ENCODE results near the gene PRUNE2. TPM values are rescaled to one million over a fixed set of nuclear protein-coding genes. Genes with fewer than 3 reads are reported as not detected.

The PRUNE2 gene
- total and polyA plus RNA-seq, 9 of the 15 experiments (the other 6 are each of a cell fraction or from before 2014, with no cell fraction given) = 0.05 to 0.45 (median 0.18) TPM; not detected in 1

GRCh38 chr9:76720245-76720644 is 185.7 kb downstream of the PRUNE2 start:
- ATAC-seq (no peak), DNase-seq (ENCODE audit: extremely low read depth in 1 of 4, low spot score in 3 of 4) (no peak), FAIRE-seq (no peak)
- H2AFZ ChIP-seq (ENCODE audit: low read depth, low read length) = no peak overlapping the region
- no peak overlapping the region for H3K4me2 ChIP-seq (ENCODE audit: insufficient read depth, low read length)
- intact Hi-C loops (cut with micrococcal nuclease) = no loop called here
- no peaks in the 10 kb centered on the region; a peak in 1 of 5 replicates for H3K4me1 ChIP-seq (replicated peaks in 1 of 2; ENCODE audit: control insufficient read depth in 2 of 2, insufficient read depth in 2 of 2, low read length in 2 of 2)
- TF ChIP-seq SMARCA4 (IDR thresholded peaks at IDR 0.05) (no peak), KHSRP (IDR thresholded peaks at IDR 0.05) (no peak), RFX7 (CRISPR knock-in tag; IDR thresholded peaks at IDR 0.05) (no peak), CTCF (IDR thresholded peaks at IDR 0.05 in 2 of 3, conservative IDR thresholded peaks at IDR 0.05 in 1 of 3; ENCODE audit: insufficient read depth in 2 of 3, low read depth in 1 of 3, low read length in 3 of 3) (no peak), MAFF (IDR thresholded peaks at IDR 0.05; ENCODE audit: low read length) (no peak), ILF3 (IDR thresholded peaks at IDR 0.05; ENCODE audit: borderline replicate concordance) (no peak), FOXA3 (CRISPR knock-in tag; conservative IDR thresholded peaks at IDR 0.05 in 1 of 2, IDR thresholded peaks at IDR 0.05 in 1 of 2) (no peak), ZNF318 (IDR thresholded peaks at IDR 0.05; ENCODE audit: borderline replicate concordance in 1 of 2, low read depth in 1 of 2) (no peak)
- H3K9me1 ChIP-seq (ENCODE audit: control insufficient read depth, insufficient read depth, low read length) = no peaks in the 10 kb centered on the region
- in situ Hi-C loops (cut with MboI) = no loop called here
- 0% methylated on average over 3 of the region's 3 CpGs for WGBS (ENCODE audit: insufficient coverage, low coverage, missing lambda C conversion rate)
- H3K27me3 ChIP-seq (ENCODE audit: control insufficient read depth in 2 of 2, insufficient read depth in 2 of 2, low read length in 2 of 2) = 0 out of 5 replicates have a peak, but pooled peaks cover 0 to 2% of the 10 kb centered on the region in 2 experiments
- ChIA-PET CTCF (ENCODE audit: low intra/inter-chr PET ratio) (no interaction called here), POLR2A (no interaction called here)
- no peaks in the 10 kb centered on the region for H4K20me1 ChIP-seq (replicated peaks; ENCODE audit: control insufficient read depth, insufficient read depth, low read length)
- H3K4me3 ChIP-seq = no peak overlapping the region
- no TSS peak for BruUV-seq (replicated peaks)
- no peaks in the 10 kb centered on the region for H3K36me3 ChIP-seq (ENCODE audit: control insufficient read depth, insufficient read depth, low read length)
- H3K79me2 ChIP-seq (ENCODE audit: control insufficient read depth, insufficient read depth, low read length) = no peaks in the 10 kb centered on the region
- no peaks in the 10 kb centered on the region for H3K9me3 ChIP-seq (replicated peaks; ENCODE audit: control insufficient read depth, insufficient read depth, low read depth, low read length)
- H3K27ac ChIP-seq (ENCODE audit: extremely low read depth, low read depth, low read length) = no peak overlapping the region
- H3K9ac ChIP-seq (ENCODE audit: insufficient read depth in 1 of 2, low read depth in 2 of 2, low read length in 2 of 2) = no peak overlapping the region

Data from K562 (cell line).